NOMO-1 treated with DMSO at 0.1 percent for 48 hours (cell line): ENCODE measurements around the gene PHIP.
"Not testable (repeated sequence)": the region's sequence is repeated elsewhere in the genome, so short reads cannot be mapped to it uniquely, and the experiment has no call there.

Experiments used
- DNase-seq: peaks from one replicate; lab custom pipeline; 2025; ENCODE audit not compliant: unreplicated experiment; lab: John Stamatoyannopoulos, UW

PHIP gene

GRCh38 chr6:79078075-79078969 is at the start of gene PHIP:
PHIP (minus strand) TSS chr6:79078254; CDS start chr6:79078068, 186 bp downstream.
- DNase-seq, result peak; percentile 88

GRCh38 chr6:79127660-79128059 is 49.6 kb upstream of the PHIP start:
- no peak for DNase-seq

- DNase-seq, result no peak
Measured at GRCh38 chr6:79119217-79119616, 41.2 kb upstream of the PHIP start.

GRCh38 chr6:79117752-79118151 is 39.7 kb upstream of the PHIP start:
- no peak for DNase-seq

DNA sequence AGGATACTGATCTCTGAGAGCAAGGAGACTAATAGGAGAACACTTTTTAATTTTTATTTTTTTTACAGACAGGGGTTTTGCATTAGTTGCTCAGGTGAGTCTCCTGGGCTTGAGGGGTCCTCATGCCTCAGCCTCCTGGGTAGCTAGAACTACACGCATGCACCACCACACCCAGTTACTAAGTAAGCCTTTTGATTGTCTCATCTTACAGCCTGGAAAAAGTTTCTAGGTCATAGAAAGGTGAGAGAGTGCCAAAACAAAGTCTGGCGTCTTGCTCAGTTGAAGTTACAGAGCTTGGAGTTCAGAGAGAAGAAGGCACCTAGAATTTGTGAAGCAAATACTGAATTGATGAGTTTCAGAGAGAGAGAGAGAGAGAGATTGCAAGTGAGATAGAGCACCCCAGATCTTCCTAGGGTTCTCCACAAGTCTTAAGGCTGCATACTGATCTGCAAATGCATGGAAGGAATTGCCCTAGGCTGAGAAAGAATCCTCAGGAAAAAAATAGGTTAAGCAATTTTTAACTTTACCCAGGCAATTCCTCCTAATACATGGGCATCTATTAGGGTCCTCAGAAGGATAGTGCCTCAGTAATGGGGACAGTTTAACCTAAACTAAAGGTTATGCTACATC is 37.6 kb upstream of the PHIP start:
- no peak for DNase-seq

- no peak for DNase-seq
Measured at GRCh38 chr6:79111549-79111948, 33.5 kb upstream of the PHIP start.

DNA sequence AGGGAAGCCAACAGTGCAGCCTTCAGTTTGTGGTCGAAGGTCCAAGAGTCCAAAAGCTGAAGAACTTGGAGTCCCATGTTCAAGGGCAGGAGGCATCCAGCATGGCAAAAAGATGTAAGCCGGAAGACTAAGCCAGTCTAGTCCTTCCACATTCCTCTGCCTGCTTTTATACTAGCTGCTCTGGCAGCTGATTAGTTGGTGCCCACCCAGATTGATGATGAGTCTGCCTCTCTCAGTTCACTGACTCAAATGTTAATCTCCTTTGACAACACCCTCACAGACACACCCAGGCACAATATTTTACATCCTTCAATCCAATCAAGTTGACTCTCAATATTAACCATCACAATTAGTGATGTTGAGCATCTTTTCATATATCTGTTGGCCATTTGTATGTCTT is 23.1 kb upstream of the PHIP start:
- DNase-seq, result no peak

GRCh38 chr6:79100304-79100703 is 22.2 kb upstream of the PHIP start:
- no peak for DNase-seq

- no peak for DNase-seq
Measured at GRCh38 chr6:79094938-79095337, 16.9 kb upstream of the PHIP start.

GRCh38 chr6:79091801-79092200 is 13.7 kb upstream of the PHIP start:
- not testable (repeated sequence) for DNase-seq

DNA sequence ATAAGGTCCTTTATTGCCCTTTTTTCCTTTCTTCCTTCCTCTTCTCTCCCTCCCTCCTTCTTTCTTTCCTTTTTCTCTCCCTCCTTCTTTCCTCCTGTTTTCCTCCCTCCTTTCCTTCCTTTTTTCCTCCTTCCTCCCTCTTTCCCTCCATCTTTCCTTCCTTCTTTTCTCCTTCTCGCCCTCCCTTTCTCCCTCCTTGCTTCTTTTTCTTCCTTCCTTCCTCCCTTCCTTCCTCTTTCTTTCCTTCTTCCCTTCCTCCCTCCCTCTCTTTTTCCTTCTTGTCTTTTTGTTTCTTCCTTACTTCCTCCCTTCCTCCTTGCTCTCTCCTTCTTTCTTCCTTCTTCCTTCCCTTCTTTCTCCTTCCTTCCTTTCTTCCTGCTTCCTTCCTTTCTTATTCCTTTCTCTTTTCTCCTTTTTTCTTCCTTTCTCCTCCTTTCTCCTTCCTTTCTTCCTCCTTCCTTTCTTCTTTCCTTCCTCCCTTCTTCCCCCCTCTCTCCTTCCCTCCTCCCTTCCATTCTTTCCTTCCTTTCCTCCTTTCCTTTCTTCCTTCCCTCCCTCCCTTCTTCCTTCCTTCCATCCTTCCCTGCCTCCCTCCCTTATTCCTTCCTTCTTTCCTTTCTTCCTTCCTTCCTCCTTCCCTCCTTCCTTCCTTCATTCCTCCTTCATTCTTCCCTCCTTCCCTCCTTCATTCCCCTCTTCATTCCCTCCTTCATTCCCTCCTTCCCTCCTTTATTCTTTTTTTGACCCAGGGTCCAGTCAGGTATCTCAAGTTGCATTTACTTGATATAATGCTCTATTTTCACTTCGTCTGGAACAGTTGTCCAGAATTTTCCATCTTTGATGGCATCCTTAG is 11.7 kb upstream of the PHIP start:
- no peak for DNase-seq

DNA sequence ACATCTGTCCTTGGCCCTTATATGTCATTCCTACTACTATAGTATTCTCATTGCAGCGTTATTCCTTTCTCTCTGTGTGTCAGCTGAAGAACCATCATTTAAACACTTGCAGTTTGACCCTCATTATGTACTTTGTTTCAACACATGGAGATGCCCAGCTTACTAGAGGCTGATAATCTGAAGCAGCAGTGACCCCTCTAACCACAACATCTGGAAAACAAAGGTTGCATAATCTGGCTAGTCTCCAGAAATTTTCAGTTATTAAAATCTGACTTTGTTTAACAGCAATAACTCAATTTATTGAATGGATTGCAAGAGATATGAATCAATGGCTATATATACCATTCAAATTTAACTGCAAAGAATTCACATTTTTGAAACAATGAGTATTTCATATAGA is 6.6 kb upstream of the PHIP start:
- DNase-seq, result no peak

DNA sequence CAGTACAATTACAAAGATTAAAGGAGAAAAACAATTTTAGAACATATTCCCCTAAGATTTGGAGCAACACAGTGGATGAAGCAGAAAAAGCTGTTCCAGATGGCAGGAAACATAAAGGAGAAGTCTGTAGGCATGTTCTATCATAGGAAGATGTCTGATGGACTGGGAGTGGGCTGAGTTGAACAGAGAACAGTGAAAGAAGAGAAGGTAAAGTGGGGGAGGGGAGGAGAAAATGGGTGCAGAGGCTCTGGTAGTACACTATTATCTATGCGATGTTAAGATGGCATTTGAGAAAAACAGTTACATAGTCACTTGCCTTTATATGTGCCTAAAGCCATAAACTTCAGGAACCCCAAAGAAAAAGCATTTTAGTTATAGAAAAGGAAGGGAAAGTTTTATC is 4.2 kb upstream of the PHIP start:
- DNase-seq, result no peak

DNA sequence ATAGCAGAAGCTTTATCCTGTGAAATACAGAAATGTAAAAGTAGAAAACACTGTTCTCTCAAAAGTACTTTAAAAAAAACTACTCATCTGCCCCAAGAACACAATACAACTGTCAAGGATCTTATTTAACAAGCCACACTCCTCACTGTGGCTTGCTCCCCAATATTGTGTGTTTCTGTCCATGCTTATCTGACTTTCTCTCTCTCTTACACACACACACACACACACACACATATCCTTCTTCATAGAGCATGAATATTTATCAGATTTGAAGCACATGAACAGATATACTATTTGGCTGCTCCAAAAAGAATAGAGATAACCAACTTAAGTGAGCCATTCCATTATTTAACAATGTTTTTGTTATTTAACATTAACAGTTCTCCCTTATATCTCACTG is 3.6 kb upstream of the PHIP start:
- no peak for DNase-seq

DNA sequence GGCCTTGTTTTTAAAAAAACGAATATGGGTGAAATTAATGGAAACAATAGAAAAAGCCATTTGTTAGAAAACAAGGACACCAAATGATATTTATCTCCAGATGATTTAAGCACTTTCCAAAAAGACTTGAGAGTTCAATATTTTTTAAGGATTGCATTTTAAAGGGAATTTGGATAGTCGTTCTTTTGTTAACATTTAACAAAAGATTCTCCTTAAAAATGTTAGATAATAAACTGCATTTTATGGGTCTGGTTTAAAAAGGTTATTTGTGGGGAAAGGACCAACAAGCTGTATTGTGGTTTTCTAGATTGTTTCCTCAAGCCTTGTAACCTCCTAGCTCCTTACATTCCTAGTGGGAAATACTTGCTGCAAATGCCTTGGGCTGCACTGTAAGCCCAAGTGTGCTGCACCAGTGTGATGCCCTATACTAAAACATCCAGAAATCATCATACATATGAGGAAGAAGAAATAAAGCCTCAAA is 1.5 kb upstream of the PHIP start:
- DNase-seq, result no peak

GRCh38 chr6:79077715-79078074 is 359 bp downstream of the PHIP start:
- peak; percentile 60 for DNase-seq

DNA sequence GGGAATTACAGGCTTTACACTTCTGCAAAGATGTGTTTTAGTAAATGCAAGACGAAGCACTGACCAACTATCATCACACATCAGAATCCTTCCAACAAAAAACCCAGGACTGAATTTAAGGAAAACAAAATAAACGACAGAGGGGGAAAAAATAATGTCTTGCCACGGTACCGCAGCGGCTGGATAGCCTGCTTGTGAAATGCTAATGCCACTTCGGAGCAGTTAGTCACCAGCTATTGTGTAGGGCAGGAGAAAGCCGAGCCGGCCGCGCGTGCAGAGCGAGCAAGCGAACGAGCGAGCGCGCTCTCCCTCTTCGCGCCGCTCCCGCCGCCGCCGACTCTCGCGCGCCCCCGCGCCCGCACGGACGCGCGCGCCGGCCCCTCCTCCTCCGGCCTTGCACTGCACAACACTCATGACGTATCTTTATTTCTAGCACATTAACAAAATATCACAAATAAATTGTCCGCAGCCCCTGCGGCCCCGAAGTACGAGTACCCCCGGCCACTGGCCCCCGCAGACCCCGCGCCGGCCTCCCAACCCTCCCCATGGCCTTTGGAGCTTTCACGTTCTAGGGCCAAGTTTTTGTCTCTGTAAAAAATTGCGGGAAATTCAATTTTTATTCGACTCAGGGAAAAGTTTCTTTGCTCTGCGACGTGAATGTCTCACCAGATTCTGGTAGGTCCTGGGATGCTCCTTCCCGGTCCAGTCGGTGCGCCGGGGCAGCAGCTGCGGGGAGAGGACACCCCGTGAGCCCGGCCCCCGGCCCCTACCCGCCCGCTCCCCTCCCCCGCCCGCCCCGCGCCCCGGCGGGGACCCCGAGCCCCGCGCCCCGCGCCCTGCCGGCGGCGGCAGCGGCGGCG is 1.0 kb downstream of the PHIP start:
- DNase-seq, result peak; percentile 92

GRCh38 chr6:79076160-79076559 is 1.9 kb downstream of the PHIP start:
- peak; percentile 45 for DNase-seq

DNA sequence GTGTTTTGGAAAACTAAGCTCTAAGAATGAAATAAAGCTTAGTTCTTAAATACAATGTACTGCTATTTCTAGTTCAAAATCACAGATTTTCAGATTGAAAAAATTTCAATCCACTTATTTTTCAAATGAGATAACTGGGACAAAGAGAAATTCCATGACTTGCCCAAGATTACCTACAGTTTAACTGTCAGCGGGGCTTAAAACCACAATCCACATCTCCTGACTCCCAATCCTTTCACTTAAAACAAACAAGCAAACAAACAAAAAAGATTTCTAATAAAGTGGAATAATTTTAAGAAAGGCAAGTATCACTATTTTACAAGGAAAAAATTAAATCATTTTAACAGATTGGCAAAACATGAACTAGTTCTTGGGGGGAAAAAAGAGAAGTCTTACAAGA is 4.2 kb downstream of the PHIP start:
- no peak for DNase-seq

- no peak for DNase-seq
Measured at GRCh38 chr6:79072640-79073181, 5.3 kb downstream of the PHIP start.
